ENCODE results near the gene GNB1L.

GRCh38 chr22:19844377-19845053 is 10.2 kb downstream of the GNB1L start:
- TF ChIP-seq SUZ12 (IDR thresholded peaks at IDR 0.05; ENCODE audit: extremely low read depth, insufficient read depth, insufficient read length) = no peak
- TF ChIP-seq ZNF274 (IDR thresholded peaks at IDR 0.05; ENCODE audit: low read depth, low read length) = no peak

All from NT2/D1 (cell line).